Caco-2 (cell line): Measurements from ENCODE around the gene TPBG. TPM values are rescaled to one million over a fixed set of nuclear protein-coding genes. Genes with fewer than 3 reads are reported as not detected.

Source experiments
- BruUV-seq: library from RNA; stranded (reverse); fragments of 400-500 nt; replicated peaks from 2 replicates; lab custom pipeline; 2021; lab: Mats Ljungman, UMichigan
- CTCF ChIA-PET: fragments of 300-600 bp; sonication (Branson Sonifier 250); formaldehyde crosslinking; loops from one replicate; lab custom pipeline; 2022; ENCODE audit warnings: antibody characterized with exemption; lab: Charles Lee
- POLR2A ChIA-PET: fragments of 300-600 bp; sonication (Branson Sonifier 250); formaldehyde crosslinking; loops from one replicate; lab custom pipeline; 2022; ENCODE audit warnings: antibody characterized with exemption; lab: Charles Lee
- DNase-seq, 2 experiments: peaks; one replicate each; pipeline versions ENCODE4 v3.0.0 to v3.0.0-alpha.2; 2020 to 2022
- H3K27me3 ChIP-seq: replicated peaks from 2 replicates; pipeline ENCODE4 v1.6.0; 2011; ENCODE audit warnings: low read length; ENCODE audit not compliant: control insufficient read depth, insufficient read depth
- H3K36me3 ChIP-seq: 2 replicates; pipeline ENCODE4 v1.5.1; 2011; ENCODE audit warnings: low read length; ENCODE audit not compliant: control insufficient read depth, insufficient read depth
- H3K4me1 ChIP-seq: fragments of 250-450 bp; sonication (Bioruptor Pico); 2 replicates; pipeline ENCODE4 v1.5.1; 2020; ENCODE audit warnings: mild to moderate bottlenecking
- H3K4me3 ChIP-seq: 2 replicates; pipeline ENCODE4 v1.5.1; 2011; ENCODE audit warnings: low read depth, mild to moderate bottlenecking, control low read depth, low read length
- H3K9me3 ChIP-seq: fragments of 250-450 bp; sonication (Bioruptor Pico); 2 replicates; pipeline ENCODE4 v1.5.1; 2020; ENCODE audit warnings: mild to moderate bottlenecking, moderate library complexity
- H3K27ac Mint-ChIP-seq: one replicate; pipeline ENCODE4 v1.8.0; 2022; ENCODE audit warnings: mixed read lengths; ENCODE audit not compliant: unreplicated experiment
- H3K27me3 Mint-ChIP-seq: one replicate; pipeline ENCODE4 v1.8.0; 2022; ENCODE audit warnings: mixed read lengths; ENCODE audit not compliant: insufficient read depth, unreplicated experiment
- H3K36me3 Mint-ChIP-seq: one replicate; pipeline ENCODE4 v1.8.0; 2022; ENCODE audit warnings: mild to moderate bottlenecking, mixed read lengths; ENCODE audit not compliant: insufficient read depth, unreplicated experiment
- H3K4me1 Mint-ChIP-seq: one replicate; pipeline ENCODE4 v1.8.0; 2022; ENCODE audit warnings: low read depth, mixed read lengths; ENCODE audit not compliant: unreplicated experiment
- H3K4me3 Mint-ChIP-seq: one replicate; pipeline ENCODE4 v1.8.0; 2022; ENCODE audit warnings: mild to moderate bottlenecking, moderate library complexity, mixed read lengths; ENCODE audit not compliant: unreplicated experiment
- H3K9me3 Mint-ChIP-seq: one replicate; pipeline ENCODE4 v1.8.0; 2022; ENCODE audit warnings: mixed read lengths; ENCODE audit not compliant: unreplicated experiment
- CTCF ChIP-seq, 2 experiments: fragments of 200-600 bp in 1 of 2; IDR thresholded peaks; 1 replicate in 1 of 2; 2 replicates in 1 of 2; pipeline versions ENCODE4 v1.5.1 to v1.8.0; 2011 to 2022; ENCODE audit warnings: antibody characterized with exemption in 1 of 2, control low read depth in 1 of 2, inconsistent platforms in 1 of 2, low read depth in 1 of 2, low read length in 1 of 2, mild to moderate bottlenecking in 1 of 2, moderate library complexity in 1 of 2; ENCODE audit not compliant: insufficient read depth in 1 of 2, severe bottlenecking in 1 of 2, unreplicated experiment in 1 of 2
- intact Hi-C: fragments of 100-400 bp; cut with micrococcal nuclease; formaldehyde crosslinking; loops from one replicate; pipeline ENCODE4 v1.10.0; 2022; ENCODE audit not compliant: unreplicated experiment
- total RNA-seq: library from RNA; stranded (reverse); gene quantifications from 2 replicates; pipeline ENCODE4 v1.2.3, GENCODE V29; 2022

Gene TPBG
- total RNA-seq, 1 experiment from 2014 or later: 4.0 TPM

- Histone ChIP-seq H3K27me3 (no peaks in the 10 kb centered on the region; the same call in 1 of the 2 replicates), H3K9me3 (no peaks in the 10 kb centered on the region), H3K4me3 (no peak overlapping the region), H3K36me3 (no peaks in the 10 kb centered on the region), H3K4me1 (no peaks in the 10 kb centered on the region)
- H3K4me3 Mint-ChIP-seq: no peak overlapping the region
- no peaks in the 10 kb centered on the region for H3K4me1 Mint-ChIP-seq
- POLR2A ChIA-PET: no interaction called here
- no peak for TF ChIP-seq CTCF (IDR thresholded peaks at IDR 0.05; ENCODE audit: insufficient read depth in 1 of 2, low read depth in 1 of 2, low read length in 1 of 2, severe bottlenecking in 1 of 2, unreplicated experiment in 1 of 2)
- H3K27me3 Mint-ChIP-seq: peaks cover 16% of the 10 kb centered on the region
- no peak overlapping the region for H3K27ac Mint-ChIP-seq
- CTCF ChIA-PET: no interaction called here
- no TSS peak for BruUV-seq
- DNase-seq: no peak
- no peaks in the 10 kb centered on the region for H3K36me3 Mint-ChIP-seq
- intact Hi-C loops: no loop called here
- H3K9me3 Mint-ChIP-seq: no peaks in the 10 kb centered on the region
Measured at GRCh38 chr6:82416346-82416745, 52.7 kb downstream of the TPBG start.

Other genes starting within 250 kb of the TPBG start
- 29.4 and 30.3 TPM in 2 replicates for gene IBTK, start 116.1 kb upstream of the TPBG start, total RNA-seq